ENCODE results near the gene ADAM19. TPM values are rescaled to one million over a fixed set of nuclear protein-coding genes. Genes with fewer than 3 reads are reported as not detected.

ADAM19 gene
- total and polyA plus RNA-seq, 4 donors: 3.1 to 17.6 (median 12.9) TPM

GRCh38 chr5:157454273-157454672 lies 121.3 kb downstream of the ADAM19 start:
- ATAC-seq (ENCODE audit: insufficient read depth, low FRiP score): no peak
- H3K4me1 ChIP-seq (ENCODE audit: control insufficient read depth in 5 of 5, insufficient read depth in 5 of 5, low read length in 5 of 5): peaks cover 0 to 6% (median 0%) of the 10 kb centered on the region in 5 donors
- H3K4me3 ChIP-seq: no peak overlapping the region
- no peaks in the 10 kb centered on the region for H3K36me3 ChIP-seq (ENCODE audit: control insufficient read depth in 4 of 4, insufficient read depth in 4 of 4, low read length in 4 of 4)
- DNase-seq: no peak
- H3K27ac ChIP-seq (ENCODE audit: low read depth in 1 of 2, low read length in 1 of 2): no peak overlapping the region
- peaks cover 0 to 5% (median 0%) of the 10 kb centered on the region in 3 donors for H3K27me3 ChIP-seq (ENCODE audit: control insufficient read depth in 3 of 3, insufficient read depth in 3 of 3, low read length in 2 of 3)
- WGBS, 2 donors: 84 to 88% methylated on average over 7 of the region's 7 CpGs
- TF ChIP-seq, protein P1, sequence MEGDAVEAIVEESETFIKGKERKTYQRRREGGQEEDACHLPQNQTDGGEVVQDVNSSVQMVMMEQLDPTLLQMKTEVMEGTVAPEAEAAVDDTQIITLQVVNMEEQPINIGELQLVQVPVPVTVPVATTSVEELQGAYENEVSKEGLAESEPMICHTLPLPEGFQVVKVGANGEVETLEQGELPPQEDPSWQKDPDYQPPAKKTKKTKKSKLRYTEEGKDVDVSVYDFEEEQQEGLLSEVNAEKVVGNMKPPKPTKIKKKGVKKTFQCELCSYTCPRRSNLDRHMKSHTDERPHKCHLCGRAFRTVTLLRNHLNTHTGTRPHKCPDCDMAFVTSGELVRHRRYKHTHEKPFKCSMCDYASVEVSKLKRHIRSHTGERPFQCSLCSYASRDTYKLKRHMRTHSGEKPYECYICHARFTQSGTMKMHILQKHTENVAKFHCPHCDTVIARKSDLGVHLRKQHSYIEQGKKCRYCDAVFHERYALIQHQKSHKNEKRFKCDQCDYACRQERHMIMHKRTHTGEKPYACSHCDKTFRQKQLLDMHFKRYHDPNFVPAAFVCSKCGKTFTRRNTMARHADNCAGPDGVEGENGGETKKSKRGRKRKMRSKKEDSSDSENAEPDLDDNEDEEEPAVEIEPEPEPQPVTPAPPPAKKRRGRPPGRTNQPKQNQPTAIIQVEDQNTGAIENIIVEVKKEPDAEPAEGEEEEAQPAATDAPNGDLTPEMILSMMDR (IDR thresholded peaks at IDR 0.05; ENCODE audit: control extremely low read depth, extremely low read depth): no peak
- H3K9ac ChIP-seq (ENCODE audit: insufficient read depth in 1 of 2, low read length in 2 of 2): no peak overlapping the region
- no peaks in the 10 kb centered on the region for H3K9me3 ChIP-seq (ENCODE audit: control insufficient read depth in 4 of 4, insufficient read depth in 3 of 4, low read length in 3 of 4)

GRCh38 chr5:157451806-157452205 lies 123.8 kb downstream of the ADAM19 start:
- no peak overlapping the region for H3K27ac ChIP-seq (ENCODE audit: low read depth in 1 of 2, low read length in 1 of 2)
- H3K4me1 ChIP-seq (ENCODE audit: control insufficient read depth in 5 of 5, insufficient read depth in 5 of 5, low read length in 5 of 5): peaks cover 0 to 16% (median 0%) of the 10 kb centered on the region in 5 donors
- TF ChIP-seq, protein P1 (IDR thresholded peaks at IDR 0.05; ENCODE audit: control extremely low read depth, extremely low read depth): no peak
- H3K9me3 ChIP-seq (ENCODE audit: control insufficient read depth in 4 of 4, insufficient read depth in 3 of 4, low read length in 3 of 4): no peaks in the 10 kb centered on the region
- no peaks in the 10 kb centered on the region for H3K27me3 ChIP-seq (ENCODE audit: control insufficient read depth in 3 of 3, insufficient read depth in 3 of 3, low read length in 2 of 3)
- no peak overlapping the region for H3K4me3 ChIP-seq
- H3K36me3 ChIP-seq (ENCODE audit: control insufficient read depth in 4 of 4, insufficient read depth in 4 of 4, low read length in 4 of 4): no peaks in the 10 kb centered on the region
- ATAC-seq (ENCODE audit: insufficient read depth, low FRiP score) (no peak), DNase-seq (no peak)
- 90 to 95% methylated on average over 3 of the region's 3 CpGs for WGBS, 2 donors
- no peak overlapping the region for H3K9ac ChIP-seq (ENCODE audit: insufficient read depth in 1 of 2, low read length in 2 of 2)

GRCh38 chr5:157450024-157450423 lies 125.6 kb downstream of the ADAM19 start:
- H3K9ac ChIP-seq (ENCODE audit: insufficient read depth in 1 of 2, low read length in 2 of 2): no peak overlapping the region
- TF ChIP-seq, protein P1 (IDR thresholded peaks at IDR 0.05; ENCODE audit: control extremely low read depth, extremely low read depth): no peak
- peak overlapping the region in 1 of 2 donors; percentile 55 for H3K27ac ChIP-seq (ENCODE audit: low read depth in 1 of 2, low read length in 1 of 2)
- H3K4me3 ChIP-seq: no peak overlapping the region
- WGBS, 2 donors: 94 to 96% methylated on average over 3 of the region's 3 CpGs
- no peak for DNase-seq
- no peaks in the 10 kb centered on the region for H3K9me3 ChIP-seq (ENCODE audit: control insufficient read depth in 4 of 4, insufficient read depth in 3 of 4, low read length in 3 of 4)
- ATAC-seq (ENCODE audit: insufficient read depth, low FRiP score): no peak
- peaks cover 0 to 17% (median 0%) of the 10 kb centered on the region in 5 donors for H3K4me1 ChIP-seq (ENCODE audit: control insufficient read depth in 5 of 5, insufficient read depth in 5 of 5, low read length in 5 of 5)
- no peaks in the 10 kb centered on the region for H3K27me3 ChIP-seq (ENCODE audit: control insufficient read depth in 3 of 3, insufficient read depth in 3 of 3, low read length in 2 of 3)
- no peaks in the 10 kb centered on the region for H3K36me3 ChIP-seq (ENCODE audit: control insufficient read depth in 4 of 4, insufficient read depth in 4 of 4, low read length in 4 of 4)
